GM12891 (cell line): Measurements from ENCODE around the gene CRTC1.
"Not testable (repeated sequence)": the region's sequence is repeated elsewhere in the genome, so short reads cannot be mapped to it uniquely, and the experiment has no call there.

Experiments
- DNase-seq: peaks from one replicate; pipeline ENCODE4 v3.0.0; 2011; ENCODE audit warnings: low spot score; ENCODE audit not compliant: insufficient read length
- FAIRE-seq: peaks from 2 replicates; lab custom pipeline; 2011; peaks lifted over from hg19 to GRCh38; lab: Jason Lieb, UNC
- PAX5 ChIP-seq: IDR thresholded peaks from 2 replicates; pipeline ENCODE4 v1.6.1; 2011; ENCODE audit warnings: low read length, moderate library complexity, mild to moderate bottlenecking; ENCODE audit not compliant: insufficient read depth, severe bottlenecking
- POLR2A ChIP-seq: IDR thresholded peaks from 2 replicates; pipeline ENCODE4 v1.6.1; 2011; ENCODE audit warnings: low read depth, low read length, control low read depth
- POLR2AphosphoS5 ChIP-seq: IDR thresholded peaks from 2 replicates; pipeline ENCODE4 v1.6.1; 2011; ENCODE audit warnings: low read depth, low read length, control low read depth
- POU2F2 ChIP-seq: IDR thresholded peaks from 2 replicates; pipeline ENCODE4 v1.6.1; 2011; ENCODE audit warnings: low read depth, mild to moderate bottlenecking, control low read depth, low read length, moderate library complexity
- SPI1 ChIP-seq: IDR thresholded peaks from 2 replicates; pipeline ENCODE4 v1.6.1; 2011; ENCODE audit warnings: low read depth, low read length, control low read depth
- TAF1 ChIP-seq: IDR thresholded peaks from 2 replicates; pipeline ENCODE4 v1.6.1; 2011; ENCODE audit warnings: low read depth, low read length, control low read depth

Gene CRTC1

GRCh38 chr19:18809149-18809868 is 125.8 kb downstream of the CRTC1 start:
- FAIRE-seq, result no peak
- no peak for DNase-seq
- TF ChIP-seq POLR2A (no peak), POLR2AphosphoS5 (no peak), POU2F2 (no peak), SPI1 (no peak), PAX5 (no peak), TAF1 (no peak)

- DNase-seq, result not testable (repeated sequence)
Measured at GRCh38 chr19:18811638-18812037, 128.2 kb downstream of the CRTC1 start.

GRCh38 chr19:18814063-18814462 is 130.6 kb downstream of the CRTC1 start:
- DNase-seq, result no peak
- no peak for FAIRE-seq

More at GRCh38 chr19:18811638-18812037, 128.2 kb downstream of the CRTC1 start:
- FAIRE-seq, result not testable (repeated sequence)

GRCh38 chr19:18815673-18816072 is 132.2 kb downstream of the CRTC1 start:
- DNase-seq (no peak), FAIRE-seq (no peak)
- TF ChIP-seq TAF1, result no peak
- TF ChIP-seq POU2F2, result no peak
- TF ChIP-seq POLR2AphosphoS5, result no peak
- TF ChIP-seq PAX5, result no peak
- no peak for TF ChIP-seq POLR2A
- TF ChIP-seq SPI1, result no peak

More at GRCh38 chr19:18814063-18814462, 130.6 kb downstream of the CRTC1 start:
- no peak for TF ChIP-seq PAX5
- no peak for TF ChIP-seq POU2F2
- TF ChIP-seq POLR2A, result no peak
- no peak for TF ChIP-seq TAF1
- TF ChIP-seq SPI1, result no peak
- no peak for TF ChIP-seq POLR2AphosphoS5

GRCh38 chr19:18816645-18817044 is 133.2 kb downstream of the CRTC1 start:
- not testable (repeated sequence) for DNase-seq, FAIRE-seq

- TF ChIP-seq POU2F2 (no peak), SPI1 (no peak), POLR2AphosphoS5 (no peak), POLR2A (no peak), PAX5 (no peak), TAF1 (no peak)
- DNase-seq (no peak), FAIRE-seq (no peak)
Measured at GRCh38 chr19:18817574-18817973, 134.1 kb downstream of the CRTC1 start.

GRCh38 chr19:18828786-18829185 is 145.3 kb downstream of the CRTC1 start:
- DNase-seq (no peak), FAIRE-seq (no peak)
- no peak for TF ChIP-seq TAF1
- no peak for TF ChIP-seq SPI1
- no peak for TF ChIP-seq POU2F2
- no peak for TF ChIP-seq POLR2AphosphoS5
- no peak for TF ChIP-seq PAX5
- TF ChIP-seq POLR2A, result no peak

- DNase-seq (no peak), FAIRE-seq (no peak)
- no peak for TF ChIP-seq POLR2AphosphoS5
- TF ChIP-seq SPI1, result no peak
- no peak for TF ChIP-seq POU2F2
- TF ChIP-seq PAX5, result no peak
- TF ChIP-seq TAF1, result no peak
- TF ChIP-seq POLR2A, result no peak
Measured at GRCh38 chr19:18830488-18830887, 147.0 kb downstream of the CRTC1 start.

- FAIRE-seq (peak; percentile 96), DNase-seq (peak; percentile 92)
- peak; percentile 75 for TF ChIP-seq POLR2A
- peak; percentile 84 for TF ChIP-seq TAF1
- TF ChIP-seq PAX5, result no peak
- 0 out of 2 replicates have a peak, but pooled peaks have one; percentile 44 for TF ChIP-seq POU2F2
- peak; percentile 52; the same call in 1 of the 2 replicates for TF ChIP-seq POLR2AphosphoS5
- TF ChIP-seq SPI1, result peak; percentile 47
Measured at GRCh38 chr19:18831524-18832305, 148.2 kb downstream of the CRTC1 start, which contains the start of gene UPF1. Gene UPF1 (plus strand): TSS chr19:18831959. CDS start chr19:18832210, 251 bp downstream.
